ENCODE data around the gene CADPS. TPM values are rescaled to one million over a fixed set of nuclear protein-coding genes. Genes with fewer than 3 reads are reported as not detected.

The CADPS gene
- total RNA-seq, 2 experiments from 2014 or later: 61.3 to 68.6 TPM

- Histone ChIP-seq H3K79me2 (ENCODE audit: insufficient read depth, low read depth, low read length) (no peaks in the 10 kb centered on the region), H3K9me3 (ENCODE audit: low read length) (no peaks in the 10 kb centered on the region), H3K27ac (ENCODE audit: low read depth, low read length, poor library complexity, severe bottlenecking) (no peak overlapping the region), H3K9me2 (ENCODE audit: insufficient read depth, low read length) (no peaks in the 10 kb centered on the region), H3K4me3 (ENCODE audit: low read depth, low read length, poor library complexity, severe bottlenecking) (no peak overlapping the region), H3K4me1 (ENCODE audit: insufficient read depth, low read length, poor library complexity, severe bottlenecking) (peaks cover 26% of the 10 kb centered on the region), H3K4me2 (ENCODE audit: low read length) (no peak overlapping the region), H2AFZ (ENCODE audit: low read length) (no peak overlapping the region), H3K36me3 (ENCODE audit: insufficient read depth, low read length) (peaks cover 5% of the 10 kb centered on the region; the same call in 1 of the 2 replicates), H4K20me1 (ENCODE audit: insufficient read depth, low read length) (no peaks in the 10 kb centered on the region)
- ChIA-PET CTCF (ENCODE audit: unreplicated experiment) (no interaction called here), POLR2A (no interaction called here)
- intact Hi-C loops (cut with micrococcal nuclease; ENCODE audit: unreplicated experiment): no loop called here
- DNase-seq (ENCODE audit: low spot score): no peak
- TF ChIP-seq CTCF (conservative IDR thresholded peaks at IDR 0.05; ENCODE audit: low read length) (no peak), EZH2phosphoT487 (IDR thresholded peaks at IDR 0.05; ENCODE audit: borderline replicate concordance, low read depth, low read length) (no peak)
- no TSS peak for BruUV-seq (replicated peaks)
Observed at GRCh38 chr3:62761311-62761710, 113.9 kb downstream of the CADPS start.

- Histone ChIP-seq H3K9me2 (ENCODE audit: insufficient read depth, low read length) (no peaks in the 10 kb centered on the region), H3K27ac (ENCODE audit: low read depth, low read length, poor library complexity, severe bottlenecking) (peak overlapping the region; percentile 41), H3K4me2 (ENCODE audit: low read length) (peak overlapping the region; percentile 46), H2AFZ (ENCODE audit: low read length) (peak overlapping the region; percentile 64; the same call in 1 of the 2 replicates), H3K36me3 (ENCODE audit: insufficient read depth, low read length) (peaks cover 5% of the 10 kb centered on the region; the same call in 1 of the 2 replicates), H3K4me1 (ENCODE audit: insufficient read depth, low read length, poor library complexity, severe bottlenecking) (peaks cover 47% of the 10 kb centered on the region), H3K79me2 (ENCODE audit: insufficient read depth, low read depth, low read length) (no peaks in the 10 kb centered on the region), H3K4me3 (ENCODE audit: low read depth, low read length, poor library complexity, severe bottlenecking) (no peak overlapping the region), H4K20me1 (ENCODE audit: insufficient read depth, low read length) (no peaks in the 10 kb centered on the region), H3K9me3 (ENCODE audit: low read length) (no peaks in the 10 kb centered on the region)
- peak; percentile 77 for DNase-seq (ENCODE audit: low spot score)
- TF ChIP-seq CTCF (conservative IDR thresholded peaks at IDR 0.05; ENCODE audit: low read length) (no peak), EZH2phosphoT487 (IDR thresholded peaks at IDR 0.05; ENCODE audit: borderline replicate concordance, low read depth, low read length) (no peak)
- BruUV-seq (replicated peaks): no TSS peak
- intact Hi-C loops (cut with micrococcal nuclease; ENCODE audit: unreplicated experiment): no loop called here
- POLR2A ChIA-PET: interaction anchor here (0.7 to 5.2 kb wide), 15 partner anchors 9 to 90 kb away, joined by 3 to 60 read pairs (median 4); no protein-coding TSS in a partner anchor
- CTCF ChIA-PET (ENCODE audit: unreplicated experiment): no interaction called here
Observed at GRCh38 chr3:62758296-62759066, 116.7 kb downstream of the CADPS start.

GRCh38 chr3:62757045-62757444, 118.2 kb downstream of the CADPS start:
- H3K4me3 ChIP-seq (ENCODE audit: low read depth, low read length, poor library complexity, severe bottlenecking): no peak overlapping the region

More at GRCh38 chr3:62757045-62757444, 118.2 kb downstream of the CADPS start:
- Histone ChIP-seq H3K9me2 (ENCODE audit: insufficient read depth, low read length) (no peaks in the 10 kb centered on the region), H2AFZ (ENCODE audit: low read length) (no peak overlapping the region), H4K20me1 (ENCODE audit: insufficient read depth, low read length) (no peaks in the 10 kb centered on the region), H3K79me2 (ENCODE audit: insufficient read depth, low read depth, low read length) (no peaks in the 10 kb centered on the region), H3K27ac (ENCODE audit: low read depth, low read length, poor library complexity, severe bottlenecking) (no peak overlapping the region), H3K36me3 (ENCODE audit: insufficient read depth, low read length) (peaks cover 5% of the 10 kb centered on the region; the same call in 1 of the 2 replicates), H3K9me3 (ENCODE audit: low read length) (no peaks in the 10 kb centered on the region), H3K4me2 (ENCODE audit: low read length) (no peak overlapping the region), H3K4me1 (ENCODE audit: insufficient read depth, low read length, poor library complexity, severe bottlenecking) (peaks cover 47% of the 10 kb centered on the region)
- no TSS peak for BruUV-seq (replicated peaks)
- ChIA-PET CTCF (ENCODE audit: unreplicated experiment) (interaction anchor here (0.6 kb wide), 2 partner anchors 14 to 46 kb away, joined by 3 read pairs; no protein-coding TSS in a partner anchor), POLR2A (interaction anchor here (0.6 to 5.2 kb wide), 15 partner anchors 10 to 112 kb away, joined by 3 to 60 read pairs (median 4); no protein-coding TSS in a partner anchor)
- no peak for DNase-seq (ENCODE audit: low spot score)
- intact Hi-C loops (cut with micrococcal nuclease; ENCODE audit: unreplicated experiment): no loop called here
- TF ChIP-seq EZH2phosphoT487 (IDR thresholded peaks at IDR 0.05; ENCODE audit: borderline replicate concordance, low read depth, low read length) (no peak), CTCF (conservative IDR thresholded peaks at IDR 0.05; ENCODE audit: low read length) (no peak)

Data from OCI-LY7 (cell line).